ENCODE data around the gene PER1.

DNA sequence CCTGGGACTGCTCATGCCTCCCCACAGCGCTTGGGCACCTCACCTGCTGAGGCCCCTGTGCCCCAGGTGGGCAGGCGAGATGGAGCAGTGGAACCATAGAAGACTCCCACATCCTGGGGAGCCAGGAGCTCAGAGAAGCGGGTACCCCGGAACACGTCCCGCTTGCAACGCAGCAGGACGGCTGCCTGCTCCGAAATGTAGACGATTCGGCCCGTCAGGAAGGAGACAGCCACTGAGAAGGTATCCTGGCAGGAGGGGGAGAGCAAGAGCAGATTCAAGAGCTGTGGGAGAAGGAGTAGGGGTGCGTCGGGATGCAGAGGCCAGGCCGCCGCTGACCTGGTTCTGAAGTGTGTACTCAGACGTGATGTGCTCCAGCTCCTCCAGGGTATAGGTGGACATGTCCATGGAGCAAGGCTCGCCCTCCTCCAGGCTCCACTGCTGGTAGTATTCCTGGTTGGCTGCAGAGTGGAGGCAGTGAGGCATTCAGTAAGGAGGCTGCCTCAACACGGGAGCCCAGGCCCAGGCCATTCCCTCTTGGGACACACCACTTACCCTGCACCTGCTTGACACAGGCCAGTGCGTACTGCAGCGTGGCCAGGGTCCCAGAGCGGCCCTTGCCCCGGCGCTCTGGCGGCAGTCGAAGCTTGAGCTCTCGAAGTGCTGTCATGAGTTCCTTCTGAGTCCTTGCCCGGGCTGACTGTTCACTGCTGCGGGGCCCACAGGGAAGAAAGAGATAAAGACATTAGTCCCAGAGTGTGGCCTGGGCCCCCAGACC lies 2.6 kb downstream of the PER1 start:
- TF ChIP-seq, protein P1, sequence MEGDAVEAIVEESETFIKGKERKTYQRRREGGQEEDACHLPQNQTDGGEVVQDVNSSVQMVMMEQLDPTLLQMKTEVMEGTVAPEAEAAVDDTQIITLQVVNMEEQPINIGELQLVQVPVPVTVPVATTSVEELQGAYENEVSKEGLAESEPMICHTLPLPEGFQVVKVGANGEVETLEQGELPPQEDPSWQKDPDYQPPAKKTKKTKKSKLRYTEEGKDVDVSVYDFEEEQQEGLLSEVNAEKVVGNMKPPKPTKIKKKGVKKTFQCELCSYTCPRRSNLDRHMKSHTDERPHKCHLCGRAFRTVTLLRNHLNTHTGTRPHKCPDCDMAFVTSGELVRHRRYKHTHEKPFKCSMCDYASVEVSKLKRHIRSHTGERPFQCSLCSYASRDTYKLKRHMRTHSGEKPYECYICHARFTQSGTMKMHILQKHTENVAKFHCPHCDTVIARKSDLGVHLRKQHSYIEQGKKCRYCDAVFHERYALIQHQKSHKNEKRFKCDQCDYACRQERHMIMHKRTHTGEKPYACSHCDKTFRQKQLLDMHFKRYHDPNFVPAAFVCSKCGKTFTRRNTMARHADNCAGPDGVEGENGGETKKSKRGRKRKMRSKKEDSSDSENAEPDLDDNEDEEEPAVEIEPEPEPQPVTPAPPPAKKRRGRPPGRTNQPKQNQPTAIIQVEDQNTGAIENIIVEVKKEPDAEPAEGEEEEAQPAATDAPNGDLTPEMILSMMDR (conservative IDR thresholded peaks at IDR 0.05 in 1 of 2, IDR thresholded peaks at IDR 0.05 in 1 of 2; ENCODE audit: extremely low read depth in 1 of 2, insufficient read depth in 1 of 2, low read depth in 1 of 2, low read length in 2 of 2) = no peak
- no peak for TF ChIP-seq EZH2 (IDR thresholded peaks at IDR 0.05; ENCODE audit: borderline replicate concordance, low read length)
